ENCODE data around the gene ADGRB2. TPM values are rescaled to one million over a fixed set of nuclear protein-coding genes. Genes with fewer than 3 reads are reported as not detected.

Gene ADGRB2
- total RNA-seq, 2 experiments from 2014 or later: 0.68 to 0.81 TPM

DNA sequence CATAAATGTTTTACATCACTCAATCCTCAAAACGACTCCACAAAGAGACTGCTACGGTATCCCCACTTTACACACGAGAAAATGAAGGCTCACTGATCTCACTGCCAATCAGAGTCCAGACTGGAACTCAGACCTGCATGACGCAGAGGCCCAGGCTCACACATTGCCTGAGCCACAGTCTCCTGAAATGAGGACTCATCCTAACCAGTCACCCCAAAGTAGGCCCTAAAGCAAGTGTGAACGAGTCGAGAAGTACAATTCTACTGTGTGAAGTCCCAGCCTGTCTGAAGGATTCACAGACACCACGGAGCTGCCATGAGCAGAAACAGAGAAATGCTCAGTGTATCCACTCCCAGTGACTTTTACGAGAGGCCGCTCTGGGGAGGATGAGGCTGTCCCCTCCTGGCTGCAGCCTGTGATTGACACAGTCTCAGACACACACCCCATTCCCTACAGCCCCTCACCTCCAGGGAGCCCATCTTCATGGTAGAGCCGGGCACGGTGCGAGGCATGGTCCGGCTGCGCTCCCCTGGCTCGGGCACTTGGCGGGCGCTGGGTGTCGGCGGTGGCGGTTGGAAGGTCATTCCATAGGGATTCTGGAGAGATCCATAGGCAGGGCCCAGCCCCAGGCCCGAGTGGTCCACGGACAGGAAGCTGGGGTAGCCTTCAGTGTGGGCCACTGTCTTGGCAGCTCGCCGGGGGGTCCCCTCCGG is 33.6 kb downstream of the ADGRB2 start:
- H3K27ac Mint-ChIP-seq: no peak overlapping the region
- POLR2A ChIA-PET: no interaction called here
- H3K4me1 Mint-ChIP-seq: no peaks in the 10 kb centered on the region
- DNase-seq: no peak
- no peaks in the 10 kb centered on the region for H3K27me3 Mint-ChIP-seq
- H3K9me3 Mint-ChIP-seq: no peaks in the 10 kb centered on the region
- H3K36me3 Mint-ChIP-seq (ENCODE audit: low read depth): no peaks in the 10 kb centered on the region
- H3K4me3 Mint-ChIP-seq: no peak overlapping the region
- CTCF ChIA-PET: no interaction called here

DNA sequence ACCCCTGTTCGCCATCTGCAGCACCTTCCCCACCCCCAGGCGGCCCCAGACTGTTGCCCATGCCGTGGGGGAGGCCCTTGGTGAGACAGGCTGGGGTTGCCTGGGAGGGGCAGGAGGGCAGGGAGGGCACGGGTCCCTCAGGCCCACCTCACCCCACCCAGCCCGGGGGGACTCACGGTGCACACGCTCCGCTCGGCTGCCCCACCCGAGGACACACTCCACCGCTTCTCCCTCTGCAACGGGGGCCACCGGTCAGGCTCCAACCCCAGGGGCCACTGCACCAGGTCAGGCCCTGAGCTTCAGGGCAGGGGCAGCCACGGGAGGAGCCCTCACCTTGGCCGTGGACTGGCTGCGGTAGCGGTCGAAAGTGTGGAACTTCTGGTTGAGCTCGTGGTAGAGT is 36.3 kb downstream of the ADGRB2 start:
- Mint-ChIP-seq H3K4me3 (no peak overlapping the region), H3K27ac (no peak overlapping the region), H3K4me1 (no peaks in the 10 kb centered on the region), H3K27me3 (no peaks in the 10 kb centered on the region), H3K36me3 (ENCODE audit: low read depth) (no peaks in the 10 kb centered on the region), H3K9me3 (no peaks in the 10 kb centered on the region)
- POLR2A ChIA-PET: no interaction called here
- DNase-seq: no peak
- CTCF ChIA-PET: no interaction called here

DNA sequence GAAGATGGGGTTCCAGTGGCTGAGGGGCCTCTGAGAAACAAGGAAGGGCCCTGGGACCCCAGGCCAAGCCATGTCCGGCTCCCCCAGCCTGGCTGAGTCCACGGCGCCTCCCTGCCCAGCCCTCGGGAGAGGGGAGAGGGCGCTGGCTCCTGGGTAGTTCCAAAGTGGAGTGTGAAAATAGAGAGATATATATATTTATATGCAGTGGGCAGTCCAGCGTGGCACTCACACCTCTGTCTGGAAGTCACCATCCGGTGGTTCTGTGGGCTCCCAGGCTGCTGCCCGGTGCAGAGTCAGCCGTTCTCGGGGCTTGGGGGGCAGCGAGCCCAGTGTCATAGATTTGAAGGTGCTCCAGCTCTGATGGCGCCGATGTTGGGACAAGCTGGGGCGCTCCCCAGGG is 36.9 kb downstream of the ADGRB2 start:
- Mint-ChIP-seq H3K27me3 (peaks cover 4% of the 10 kb centered on the region), H3K4me3 (no peak overlapping the region), H3K9me3 (no peaks in the 10 kb centered on the region), H3K27ac (no peak overlapping the region), H3K4me1 (no peaks in the 10 kb centered on the region), H3K36me3 (ENCODE audit: low read depth) (no peaks in the 10 kb centered on the region)
- CTCF ChIA-PET: no interaction called here
- DNase-seq: no peak
- POLR2A ChIA-PET: no interaction called here

DNA sequence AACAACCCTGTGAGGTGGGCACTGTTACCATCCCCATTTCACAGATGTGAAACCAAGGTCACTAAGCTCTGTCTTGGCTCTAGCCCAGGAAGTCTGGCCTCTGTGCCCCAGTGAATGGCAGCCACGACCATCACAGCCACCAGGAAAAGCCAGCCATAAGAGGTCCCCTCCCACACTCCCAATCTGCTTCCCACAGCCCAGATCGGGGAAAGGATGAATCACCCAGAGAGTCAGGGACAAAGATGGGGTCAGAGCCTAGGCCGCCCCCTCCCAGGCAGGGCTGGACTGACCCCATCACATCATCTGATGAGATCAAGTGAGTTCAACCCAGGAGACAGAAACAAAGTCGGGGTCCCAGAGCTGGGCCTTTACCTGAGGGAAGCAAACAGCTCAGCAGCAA is 37.4 kb downstream of the ADGRB2 start:
- Mint-ChIP-seq H3K36me3 (ENCODE audit: low read depth) (no peaks in the 10 kb centered on the region), H3K27me3 (peaks cover 7% of the 10 kb centered on the region), H3K9me3 (no peaks in the 10 kb centered on the region), H3K4me1 (no peaks in the 10 kb centered on the region), H3K27ac (no peak overlapping the region), H3K4me3 (no peak overlapping the region)
- ChIA-PET POLR2A (no interaction called here), CTCF (interaction anchor here (1.1 kb wide), 1 partner anchor 382 kb away, joined by 3 read pairs; no protein-coding TSS in a partner anchor)
- DNase-seq: no peak

DNA sequence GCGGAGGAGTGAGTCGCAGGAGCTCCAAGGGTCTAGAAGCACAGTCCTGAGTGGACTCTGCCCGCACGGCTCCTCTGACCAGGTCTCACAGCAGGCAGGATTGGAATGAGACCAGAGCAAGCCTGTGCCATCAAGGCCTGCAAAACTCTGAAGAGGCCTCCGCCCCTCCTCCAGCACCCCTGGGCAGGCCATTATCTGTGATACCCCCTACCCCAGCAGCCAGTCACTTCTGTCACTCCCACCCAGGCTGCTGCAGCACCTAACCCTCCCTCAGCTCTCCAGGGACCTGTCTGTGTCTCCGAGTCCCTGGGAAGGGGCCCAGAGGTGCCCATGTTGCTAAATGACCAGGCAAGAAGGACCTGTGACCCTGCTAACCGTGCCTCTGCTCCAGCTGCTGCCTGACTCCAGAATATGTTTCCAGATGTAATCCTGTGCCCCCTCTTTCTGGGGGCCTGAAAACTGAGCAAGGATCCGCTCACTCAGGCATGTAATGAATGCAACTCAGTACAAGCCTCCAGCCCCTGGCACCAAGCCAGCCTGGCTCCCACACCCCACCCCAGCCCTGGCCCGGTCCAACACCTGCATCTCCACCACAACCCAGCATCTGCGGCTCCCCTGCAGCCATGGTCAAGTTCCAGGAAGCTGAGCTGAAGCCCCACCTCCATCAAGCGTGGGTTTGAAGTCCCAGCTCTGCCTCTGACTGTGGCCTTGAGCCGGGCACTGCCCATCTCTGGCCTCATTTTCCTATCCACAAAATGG is 38.2 kb downstream of the ADGRB2 start:
- H3K9me3 Mint-ChIP-seq: no peaks in the 10 kb centered on the region
- no peak overlapping the region for H3K4me3 Mint-ChIP-seq
- DNase-seq: no peak
- H3K4me1 Mint-ChIP-seq: no peaks in the 10 kb centered on the region
- H3K27me3 Mint-ChIP-seq: peaks cover 8% of the 10 kb centered on the region
- H3K36me3 Mint-ChIP-seq (ENCODE audit: low read depth): no peaks in the 10 kb centered on the region
- ChIA-PET CTCF (interaction anchor here (1.1 kb wide), 1 partner anchor 383 kb away, joined by 3 read pairs; no protein-coding TSS in a partner anchor), POLR2A (no interaction called here)
- H3K27ac Mint-ChIP-seq: no peak overlapping the region

DNA sequence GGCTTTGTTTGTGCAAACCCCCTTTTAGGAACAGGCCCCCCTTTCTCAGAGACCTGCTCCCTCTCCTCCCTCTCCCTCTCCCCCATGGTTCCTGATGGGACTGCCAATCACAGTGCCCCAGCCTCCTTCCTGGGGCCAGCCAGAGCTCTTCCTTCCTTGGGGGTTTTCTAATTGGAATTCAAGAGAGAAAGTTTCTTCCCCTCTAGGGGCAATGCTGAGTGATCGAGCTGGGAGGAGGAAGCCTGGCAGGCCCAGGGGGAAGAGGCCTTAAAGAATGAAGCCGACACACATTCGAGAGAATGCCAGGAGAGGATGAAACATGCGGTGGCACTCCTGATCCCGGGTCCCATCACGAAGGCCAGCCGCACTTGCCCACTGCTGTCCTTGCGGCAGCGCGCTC is 39.0 kb downstream of the ADGRB2 start:
- no peak overlapping the region for H3K27ac Mint-ChIP-seq
- H3K27me3 Mint-ChIP-seq: peaks cover 11% of the 10 kb centered on the region
- no peak overlapping the region for H3K4me3 Mint-ChIP-seq
- ChIA-PET POLR2A (no interaction called here), CTCF (no interaction called here)
- no peak for DNase-seq
- no peaks in the 10 kb centered on the region for H3K4me1 Mint-ChIP-seq
- no peaks in the 10 kb centered on the region for H3K36me3 Mint-ChIP-seq (ENCODE audit: low read depth)
- no peaks in the 10 kb centered on the region for H3K9me3 Mint-ChIP-seq

DNA sequence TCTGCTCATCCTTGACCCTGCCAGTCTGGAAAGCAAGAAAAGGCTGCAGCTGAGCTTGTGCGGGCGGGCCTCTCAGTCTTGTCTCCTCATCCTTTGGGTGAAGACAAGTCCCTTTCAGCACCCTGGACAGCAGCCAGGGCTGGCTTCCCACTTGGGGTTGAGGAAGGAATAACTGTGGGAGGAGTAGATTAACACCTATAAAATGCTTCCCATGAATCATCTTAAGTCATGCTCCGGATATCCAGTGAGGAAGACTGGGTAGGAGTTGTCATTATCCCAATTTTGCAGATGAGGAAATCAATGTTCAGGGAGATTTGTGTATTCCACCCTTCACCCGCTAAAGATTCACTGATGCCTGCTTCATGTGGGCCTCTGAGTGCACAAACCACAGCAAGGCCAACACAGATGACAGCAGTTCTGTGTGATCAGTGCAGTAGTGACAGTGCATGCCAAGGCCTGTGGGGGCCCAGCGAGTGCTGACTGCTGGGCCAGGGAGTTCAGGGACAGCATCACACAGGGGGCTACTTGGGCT is 40.2 kb downstream of the ADGRB2 start:
- Mint-ChIP-seq H3K27ac (no peak overlapping the region), H3K4me1 (no peaks in the 10 kb centered on the region), H3K27me3 (peaks cover 16% of the 10 kb centered on the region), H3K4me3 (no peak overlapping the region), H3K9me3 (no peaks in the 10 kb centered on the region), H3K36me3 (ENCODE audit: low read depth) (no peaks in the 10 kb centered on the region)
- ChIA-PET CTCF (no interaction called here), POLR2A (no interaction called here)
- peak; percentile 67 for DNase-seq

DNA sequence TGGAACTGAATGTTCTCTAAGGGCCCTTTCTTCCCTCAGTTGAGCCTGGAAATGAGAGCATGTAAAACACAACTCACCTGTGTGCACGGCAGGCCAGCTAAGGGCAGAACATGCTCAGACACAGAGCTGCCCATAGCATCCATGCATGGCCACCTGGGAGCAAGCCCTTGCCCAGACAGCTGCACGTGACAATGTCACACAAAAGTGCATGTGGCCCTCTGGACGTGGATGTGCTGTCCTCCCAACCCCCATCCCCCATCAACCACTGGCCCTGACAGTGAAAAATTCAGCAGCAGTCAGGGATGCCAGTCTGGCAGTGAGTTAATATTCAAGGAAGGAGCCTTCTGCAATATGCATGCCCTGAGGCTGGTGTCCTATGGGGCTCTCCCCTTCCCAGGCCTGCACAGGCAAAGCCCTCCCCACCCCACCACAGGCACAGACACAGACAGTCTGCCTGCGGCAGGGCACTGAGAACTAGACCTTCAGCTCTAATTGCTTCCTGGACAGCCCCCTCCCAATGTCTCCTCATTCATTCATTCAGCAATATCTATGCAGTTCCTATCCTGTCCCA is 45.7 kb downstream of the ADGRB2 start:
- ChIA-PET CTCF (no interaction called here), POLR2A (no interaction called here)
- DNase-seq: no peak
- Mint-ChIP-seq H3K27ac (no peak overlapping the region), H3K9me3 (no peaks in the 10 kb centered on the region), H3K4me3 (no peak overlapping the region), H3K27me3 (peaks cover 60% of the 10 kb centered on the region), H3K36me3 (ENCODE audit: low read depth) (no peaks in the 10 kb centered on the region), H3K4me1 (peaks cover 13% of the 10 kb centered on the region)

DNA sequence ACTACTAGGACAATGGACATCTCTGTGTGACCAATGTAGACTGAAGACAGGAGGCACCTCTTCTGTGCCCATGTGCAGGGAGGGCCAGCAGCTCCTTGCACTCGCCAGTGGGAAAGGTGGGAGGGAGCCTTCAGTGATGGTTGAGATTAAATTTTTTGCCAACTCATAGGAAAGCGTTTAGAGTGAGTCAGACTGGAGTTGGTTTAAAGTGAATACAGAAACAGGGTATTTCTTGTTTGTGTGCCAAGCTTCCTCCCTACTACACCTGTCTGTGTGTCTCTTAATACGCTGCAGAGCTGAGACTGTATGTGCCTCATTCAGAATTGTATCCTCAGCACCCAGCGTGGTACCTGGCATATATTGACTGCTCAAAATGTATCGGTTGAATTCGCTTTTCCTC is 46.8 kb downstream of the ADGRB2 start:
- Mint-ChIP-seq H3K36me3 (ENCODE audit: low read depth) (no peaks in the 10 kb centered on the region), H3K9me3 (no peaks in the 10 kb centered on the region), H3K27ac (no peak overlapping the region), H3K4me3 (no peak overlapping the region), H3K27me3 (peaks cover 66% of the 10 kb centered on the region), H3K4me1 (peaks cover 13% of the 10 kb centered on the region)
- ChIA-PET POLR2A (no interaction called here), CTCF (interaction anchor here (1.1 to 3.0 kb wide), 3 partner anchors 12 to 72 kb away, joined by 3 to 13 read pairs (median 6); no protein-coding TSS in a partner anchor)
- DNase-seq: no peak

DNA sequence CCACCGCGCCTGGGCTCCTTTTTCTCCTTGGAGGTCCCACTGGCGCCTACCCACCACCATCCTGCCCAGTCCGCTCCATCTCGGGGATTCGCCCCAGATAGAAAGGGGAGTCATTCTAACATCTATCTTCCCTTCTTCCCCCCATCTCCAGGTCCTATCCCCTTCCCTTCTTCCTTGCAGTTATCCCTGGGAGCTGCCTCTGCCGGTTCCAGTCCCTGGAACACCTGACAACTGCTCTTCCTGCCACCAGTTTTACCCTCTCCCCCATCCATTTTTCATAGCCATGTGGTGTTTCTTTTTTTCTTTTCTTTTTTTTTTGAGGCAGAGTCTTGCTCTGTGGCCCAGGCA is 48.3 kb downstream of the ADGRB2 start:
- Mint-ChIP-seq H3K4me3 (no peak overlapping the region), H3K4me1 (peaks cover 13% of the 10 kb centered on the region), H3K27me3 (peaks cover 70% of the 10 kb centered on the region), H3K9me3 (no peaks in the 10 kb centered on the region), H3K27ac (no peak overlapping the region), H3K36me3 (ENCODE audit: low read depth) (no peaks in the 10 kb centered on the region)
- POLR2A ChIA-PET: no interaction called here
- DNase-seq: no peak
- CTCF ChIA-PET: interaction anchor here (1.0 to 3.0 kb wide), 3 partner anchors 11 to 73 kb away, joined by 4 to 13 read pairs (median 6); no protein-coding TSS in a partner anchor

DNA sequence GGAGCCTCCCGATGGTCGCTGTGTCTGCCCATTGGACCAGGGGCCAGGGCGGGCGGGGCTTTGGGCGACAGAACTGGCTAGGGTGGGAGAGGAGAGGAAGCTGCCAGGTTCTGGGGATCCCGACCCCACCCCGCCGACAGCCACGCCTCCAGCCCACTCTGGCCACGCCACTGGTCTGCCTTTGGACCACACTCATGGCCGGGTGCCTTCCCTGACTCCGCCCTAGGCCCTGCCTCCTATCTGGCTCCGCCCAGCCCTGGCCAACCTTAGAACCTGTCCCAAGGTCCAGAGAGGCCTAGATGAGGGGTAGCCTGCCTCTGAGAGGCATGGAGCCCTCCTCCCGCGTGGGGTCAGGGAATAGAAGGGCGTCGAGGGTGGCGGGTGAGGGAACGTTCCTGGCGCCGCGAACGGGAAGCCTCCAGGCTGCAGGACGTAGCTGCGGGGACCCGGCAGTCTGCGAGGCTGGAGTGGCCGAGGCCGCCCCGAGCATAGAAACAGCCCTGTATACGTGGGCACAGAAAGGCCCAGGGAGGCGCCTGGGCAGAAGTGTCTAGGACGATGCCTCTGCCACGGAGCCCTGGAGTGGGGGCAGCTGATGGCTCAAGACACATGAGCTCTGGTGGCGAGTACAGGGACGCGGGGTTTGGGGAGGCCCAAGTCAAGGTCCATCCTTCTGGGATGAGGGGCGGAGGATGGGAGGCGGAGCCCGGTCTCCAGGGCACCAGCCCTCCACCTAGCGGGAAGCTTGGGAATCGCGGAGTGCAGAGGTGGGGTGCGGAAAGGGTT is 48.9 kb downstream of the ADGRB2 start:
- H3K36me3 Mint-ChIP-seq (ENCODE audit: low read depth): no peaks in the 10 kb centered on the region
- H3K27me3 Mint-ChIP-seq: peaks cover 69% of the 10 kb centered on the region
- H3K4me3 Mint-ChIP-seq: peak overlapping the region; percentile 57
- no peaks in the 10 kb centered on the region for H3K9me3 Mint-ChIP-seq
- no peak overlapping the region for H3K27ac Mint-ChIP-seq
- DNase-seq: peak; percentile 25
- ChIA-PET POLR2A (no interaction called here), CTCF (interaction anchor here (1.0 to 3.0 kb wide), 3 partner anchors 10 to 74 kb away, joined by 4 to 13 read pairs (median 6); no protein-coding TSS in a partner anchor)
- peaks cover 13% of the 10 kb centered on the region for H3K4me1 Mint-ChIP-seq

DNA sequence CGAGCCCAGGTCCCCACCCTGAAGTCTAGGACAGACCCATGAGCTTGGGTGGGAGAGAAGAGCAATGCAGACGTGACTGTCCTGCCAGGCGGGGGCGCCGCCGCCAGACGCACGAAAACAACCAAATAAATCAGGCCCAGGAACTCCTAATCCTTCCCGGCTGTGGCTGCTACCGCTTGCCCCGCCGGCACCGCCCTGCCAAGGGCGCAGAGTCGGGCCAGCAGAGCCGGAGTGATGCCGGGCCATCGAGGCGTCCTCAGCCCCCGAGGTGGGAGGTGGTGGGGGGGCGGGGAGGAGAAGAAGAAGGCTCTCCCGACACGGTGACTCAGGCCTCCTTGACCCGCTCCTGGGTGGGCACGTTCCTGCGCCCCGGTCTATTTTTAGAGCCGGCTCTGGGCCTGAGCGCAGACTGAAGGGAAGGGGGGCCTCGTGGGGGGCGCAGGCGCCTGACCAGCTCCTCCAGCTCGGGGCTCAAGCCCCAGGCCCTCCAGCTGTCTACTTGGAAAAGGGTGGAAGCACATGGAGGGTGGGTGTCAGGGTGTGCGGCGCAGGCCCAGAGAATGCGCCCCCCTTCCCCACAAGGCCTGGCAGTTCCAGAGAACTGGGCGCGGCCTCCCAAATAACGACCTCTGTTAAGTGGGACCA is 49.6 kb downstream of the ADGRB2 start:
- no peak overlapping the region for H3K27ac Mint-ChIP-seq
- H3K27me3 Mint-ChIP-seq: peaks cover 69% of the 10 kb centered on the region
- H3K4me1 Mint-ChIP-seq: peaks cover 13% of the 10 kb centered on the region
- POLR2A ChIA-PET: no interaction called here
- no peaks in the 10 kb centered on the region for H3K9me3 Mint-ChIP-seq
- CTCF ChIA-PET: interaction anchor here (0.7 to 3.7 kb wide), 4 partner anchors 31 to 1578 kb away, joined by 3 to 24 read pairs (median 6); no protein-coding TSS in a partner anchor
- peak overlapping the region; percentile 25 for H3K4me3 Mint-ChIP-seq
- DNase-seq: peak; percentile 34
- H3K36me3 Mint-ChIP-seq (ENCODE audit: low read depth): no peaks in the 10 kb centered on the region

Data from activated CD4-positive, alpha-beta memory T cell treated with anti-CD3 and anti-CD28 coated beads, Interleukin-2, amount 10 ng/mL, durations not matched to agents 7 days and 5 days (primary cell).